GM03348 (cell line): ENCODE data around the gene SHC2.
A peak's percentile ranks its signal among the peaks of the same experiment; 100 is the strongest.
"Not testable (repeated sequence)": the region's sequence is repeated elsewhere in the genome, so short reads cannot be mapped to it uniquely, and the experiment has no call there.

Source experiments
- DNase-seq: peaks from one replicate; pipeline ENCODE4 v3.0.0; 2012; ENCODE audit warnings: low spot score

SHC2 gene

GRCh38 chr19:389255-389934 lies 71.4 kb downstream of the SHC2 start:
- no peak for DNase-seq

- no peak for DNase-seq
Observed at GRCh38 chr19:388691-389090, 72.1 kb downstream of the SHC2 start.

GRCh38 chr19:387777-388176 lies 73.1 kb downstream of the SHC2 start:
- no peak for DNase-seq

GRCh38 chr19:386632-387301 lies 74.1 kb downstream of the SHC2 start:
- not testable (repeated sequence) for DNase-seq

- DNase-seq: not testable (repeated sequence)
Observed at GRCh38 chr19:386189-386588, 74.6 kb downstream of the SHC2 start.

- DNase-seq: no peak
Observed at GRCh38 chr19:384799-385169, 76.0 kb downstream of the SHC2 start.

- DNase-seq: no peak
Observed at GRCh38 chr19:383922-384798, 76.7 kb downstream of the SHC2 start.

GRCh38 chr19:383040-383439 lies 77.8 kb downstream of the SHC2 start:
- no peak for DNase-seq

GRCh38 chr19:382578-382977 lies 78.3 kb downstream of the SHC2 start:
- peak; percentile 83 for DNase-seq

GRCh38 chr19:381901-382300 lies 78.9 kb downstream of the SHC2 start:
- not testable (repeated sequence) for DNase-seq

- not testable (repeated sequence) for DNase-seq
Observed at GRCh38 chr19:380618-381219, 80.1 kb downstream of the SHC2 start.

GRCh38 chr19:379796-380195 lies 81.0 kb downstream of the SHC2 start:
- DNase-seq: no peak

- DNase-seq: no peak
Observed at GRCh38 chr19:378706-379105, 82.1 kb downstream of the SHC2 start.

GRCh38 chr19:377801-378581 lies 82.8 kb downstream of the SHC2 start:
- no peak for DNase-seq

- no peak for DNase-seq
Observed at GRCh38 chr19:376111-376470, 84.7 kb downstream of the SHC2 start.

- no peak for DNase-seq
Observed at GRCh38 chr19:375395-376110, 85.3 kb downstream of the SHC2 start.

GRCh38 chr19:374886-375235 lies 86.0 kb downstream of the SHC2 start:
- no peak for DNase-seq

GRCh38 chr19:374183-374885 lies 86.5 kb downstream of the SHC2 start:
- DNase-seq: no peak

- no peak for DNase-seq
Observed at GRCh38 chr19:373391-374182, 87.2 kb downstream of the SHC2 start.
